MM.1S (cell line): Measurements from ENCODE around the gene ADAM15.

ENCODE experiments used
- DNase-seq: peaks from one replicate; pipeline ENCODE4 v3.0.0-alpha.2; 2015
- H2AFZ ChIP-seq: fragments of 300-600 bp; sonication (generic); 2 replicates; pipeline ENCODE4 v1.6.0; 2016; ENCODE audit warnings: antibody characterized with exemption, low read length
- H3F3A ChIP-seq: fragments of 300-600 bp; sonication (generic); 2 replicates; pipeline ENCODE4 v1.6.1; 2016; ENCODE audit warnings: mild to moderate bottlenecking, antibody characterized with exemption, low read length, moderate library complexity, mixed read lengths; ENCODE audit not compliant: insufficient read depth
- H3K27ac ChIP-seq: fragments of 300-600 bp; sonication (generic); 2 replicates; pipeline ENCODE4 v1.5.1; 2016; ENCODE audit warnings: mild to moderate bottlenecking, low read length
- H3K27me3 ChIP-seq: fragments of 300-600 bp; sonication (generic); replicated peaks from 2 replicates; pipeline ENCODE4 v1.6.0; 2016; ENCODE audit warnings: low read length; ENCODE audit not compliant: insufficient read depth
- H3K36me3 ChIP-seq: fragments of 300-600 bp; sonication (generic); replicated peaks from 2 replicates; pipeline ENCODE4 v1.6.1; 2016; ENCODE audit warnings: mild to moderate bottlenecking, low read length, mixed read lengths; ENCODE audit not compliant: insufficient read depth
- H3K4me1 ChIP-seq: fragments of 300-600 bp; sonication (generic); 2 replicates; pipeline ENCODE4 v1.6.1; 2016; ENCODE audit warnings: low read length, mixed read lengths
- H3K4me2 ChIP-seq: fragments of 300-600 bp; sonication (generic); 2 replicates; pipeline ENCODE4 v1.6.0; 2016; ENCODE audit warnings: low read depth, low read length
- H3K4me3 ChIP-seq: fragments of 300-600 bp; sonication (generic); 2 replicates; pipeline ENCODE4 v1.5.1; 2016; ENCODE audit warnings: low read length, mixed read lengths
- H3K79me2 ChIP-seq: fragments of 300-600 bp; sonication (generic); 2 replicates; pipeline ENCODE4 v1.6.1; 2016; ENCODE audit warnings: mixed run types, low read length, mixed read lengths
- H3K9ac ChIP-seq: fragments of 300-600 bp; sonication (generic); 2 replicates; pipeline ENCODE4 v1.6.1; 2016; ENCODE audit warnings: low read length, mixed read lengths
- H3K9me2 ChIP-seq: fragments of 300-600 bp; sonication (generic); replicated peaks from 2 replicates; pipeline ENCODE4 v1.6.1; 2016; ENCODE audit warnings: mild to moderate bottlenecking, low read length, mixed read lengths; ENCODE audit not compliant: insufficient read depth
- H3K9me3 ChIP-seq: fragments of 300-600 bp; sonication (generic); replicated peaks from 2 replicates; pipeline ENCODE4 v1.6.1; 2016; ENCODE audit warnings: mild to moderate bottlenecking, low read length, mixed read lengths; ENCODE audit not compliant: insufficient read depth
- H4K20me1 ChIP-seq: fragments of 300-600 bp; sonication (generic); 2 replicates; pipeline ENCODE4 v1.6.1; 2016; ENCODE audit warnings: mild to moderate bottlenecking, low read length, moderate library complexity, mixed read lengths; ENCODE audit not compliant: insufficient read depth
- EZH2 ChIP-seq: fragments of 300-600 bp; sonication (generic); optimal IDR thresholded peaks from 2 replicates; pipeline ENCODE3; 2017; ENCODE audit warnings: low read depth, mild to moderate bottlenecking, antibody characterized with exemption, low read length, mixed read lengths
- EZH2phosphoT487 ChIP-seq: fragments of 300-600 bp; sonication (generic); IDR thresholded peaks from 2 replicates; pipeline ENCODE4 v1.6.1; 2018; ENCODE audit warnings: antibody characterized with exemption, low read length
- TF ChIP-seq, protein P1 (sequence below): fragments of 300-600 bp; sonication (generic); IDR thresholded peaks from 2 replicates; pipeline ENCODE4 v1.5.1; 2016; ENCODE audit warnings: antibody characterized with exemption, low read length, mixed read lengths

The ADAM15 gene, protein sequence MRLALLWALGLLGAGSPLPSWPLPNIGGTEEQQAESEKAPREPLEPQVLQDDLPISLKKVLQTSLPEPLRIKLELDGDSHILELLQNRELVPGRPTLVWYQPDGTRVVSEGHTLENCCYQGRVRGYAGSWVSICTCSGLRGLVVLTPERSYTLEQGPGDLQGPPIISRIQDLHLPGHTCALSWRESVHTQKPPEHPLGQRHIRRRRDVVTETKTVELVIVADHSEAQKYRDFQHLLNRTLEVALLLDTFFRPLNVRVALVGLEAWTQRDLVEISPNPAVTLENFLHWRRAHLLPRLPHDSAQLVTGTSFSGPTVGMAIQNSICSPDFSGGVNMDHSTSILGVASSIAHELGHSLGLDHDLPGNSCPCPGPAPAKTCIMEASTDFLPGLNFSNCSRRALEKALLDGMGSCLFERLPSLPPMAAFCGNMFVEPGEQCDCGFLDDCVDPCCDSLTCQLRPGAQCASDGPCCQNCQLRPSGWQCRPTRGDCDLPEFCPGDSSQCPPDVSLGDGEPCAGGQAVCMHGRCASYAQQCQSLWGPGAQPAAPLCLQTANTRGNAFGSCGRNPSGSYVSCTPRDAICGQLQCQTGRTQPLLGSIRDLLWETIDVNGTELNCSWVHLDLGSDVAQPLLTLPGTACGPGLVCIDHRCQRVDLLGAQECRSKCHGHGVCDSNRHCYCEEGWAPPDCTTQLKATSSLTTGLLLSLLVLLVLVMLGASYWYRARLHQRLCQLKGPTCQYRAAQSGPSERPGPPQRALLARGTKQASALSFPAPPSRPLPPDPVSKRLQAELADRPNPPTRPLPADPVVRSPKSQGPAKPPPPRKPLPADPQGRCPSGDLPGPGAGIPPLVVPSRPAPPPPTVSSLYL

DNA sequence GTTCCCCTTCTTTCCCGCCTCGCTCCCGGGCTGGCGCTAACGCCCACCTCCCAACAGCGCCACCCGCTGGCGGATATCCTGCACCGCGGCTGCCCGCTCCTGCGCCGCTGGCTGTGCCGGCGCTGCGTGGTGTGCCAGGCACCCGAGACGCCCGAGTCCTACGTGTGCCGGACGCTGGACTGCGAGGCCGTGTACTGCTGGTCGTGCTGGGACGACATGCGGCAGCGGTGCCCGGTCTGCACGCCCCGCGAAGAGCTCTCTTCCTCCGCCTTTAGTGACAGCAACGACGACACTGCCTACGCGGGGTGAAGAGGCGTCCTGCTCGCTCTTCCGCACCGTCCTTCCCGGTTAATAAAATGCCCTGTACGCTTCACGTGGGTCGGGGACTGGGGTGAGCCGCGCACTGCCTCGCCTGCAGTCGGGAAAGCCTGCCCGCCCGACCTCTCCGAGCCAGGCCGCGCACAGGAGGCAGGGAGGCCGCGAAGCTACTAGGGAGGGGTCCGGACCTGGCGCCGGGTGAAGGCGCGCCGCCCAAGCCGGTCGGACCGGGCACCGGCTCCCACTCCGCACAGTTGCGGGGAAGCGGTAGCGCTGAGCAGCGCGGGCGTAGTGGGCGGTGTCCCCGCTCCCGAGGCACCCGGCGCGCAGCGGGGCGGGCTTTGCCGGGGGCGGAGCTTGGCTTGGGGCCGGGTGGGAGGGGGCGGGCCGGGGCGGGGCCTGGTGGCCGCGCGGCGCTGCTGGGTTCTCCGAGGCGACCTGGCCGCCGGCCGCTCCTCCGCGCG, at the start of gene ADAM15:
ADAM15 (plus strand) TSS at position 757 of the 782 bp plus-strand sequence. CDS start 71 bp downstream, outside the sequence.
- H3K4me2 ChIP-seq = peak within 1 kb of the TSS; percentile 99
- peak; percentile 92 for DNase-seq
- H4K20me1 ChIP-seq = no peaks in the 10 kb centered on the region
- H3K36me3 ChIP-seq = no peaks in the 10 kb centered on the region
- H3K9ac ChIP-seq = peak within 1 kb of the TSS; percentile 84
- H3K9me3 ChIP-seq = no peaks in the 10 kb centered on the region
- peak within 1 kb of the TSS; percentile 92 for H2AFZ ChIP-seq
- peaks cover 14% of the 10 kb centered on the region for H3F3A ChIP-seq
- H3K4me3 ChIP-seq = peak within 1 kb of the TSS; percentile 97
- no peaks in the 10 kb centered on the region for H3K9me2 ChIP-seq
- TF ChIP-seq, protein P1, sequence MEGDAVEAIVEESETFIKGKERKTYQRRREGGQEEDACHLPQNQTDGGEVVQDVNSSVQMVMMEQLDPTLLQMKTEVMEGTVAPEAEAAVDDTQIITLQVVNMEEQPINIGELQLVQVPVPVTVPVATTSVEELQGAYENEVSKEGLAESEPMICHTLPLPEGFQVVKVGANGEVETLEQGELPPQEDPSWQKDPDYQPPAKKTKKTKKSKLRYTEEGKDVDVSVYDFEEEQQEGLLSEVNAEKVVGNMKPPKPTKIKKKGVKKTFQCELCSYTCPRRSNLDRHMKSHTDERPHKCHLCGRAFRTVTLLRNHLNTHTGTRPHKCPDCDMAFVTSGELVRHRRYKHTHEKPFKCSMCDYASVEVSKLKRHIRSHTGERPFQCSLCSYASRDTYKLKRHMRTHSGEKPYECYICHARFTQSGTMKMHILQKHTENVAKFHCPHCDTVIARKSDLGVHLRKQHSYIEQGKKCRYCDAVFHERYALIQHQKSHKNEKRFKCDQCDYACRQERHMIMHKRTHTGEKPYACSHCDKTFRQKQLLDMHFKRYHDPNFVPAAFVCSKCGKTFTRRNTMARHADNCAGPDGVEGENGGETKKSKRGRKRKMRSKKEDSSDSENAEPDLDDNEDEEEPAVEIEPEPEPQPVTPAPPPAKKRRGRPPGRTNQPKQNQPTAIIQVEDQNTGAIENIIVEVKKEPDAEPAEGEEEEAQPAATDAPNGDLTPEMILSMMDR = peak; percentile 100
- TF ChIP-seq EZH2 (no peak), EZH2phosphoT487 (no peak)
- H3K27me3 ChIP-seq = no peaks in the 10 kb centered on the region
- H3K27ac ChIP-seq = peak within 1 kb of the TSS; percentile 55; the same call in 1 of the 2 replicates
- H3K4me1 ChIP-seq = peaks cover 16% of the 10 kb centered on the region
- peaks cover 30% of the 10 kb centered on the region for H3K79me2 ChIP-seq

DNA sequence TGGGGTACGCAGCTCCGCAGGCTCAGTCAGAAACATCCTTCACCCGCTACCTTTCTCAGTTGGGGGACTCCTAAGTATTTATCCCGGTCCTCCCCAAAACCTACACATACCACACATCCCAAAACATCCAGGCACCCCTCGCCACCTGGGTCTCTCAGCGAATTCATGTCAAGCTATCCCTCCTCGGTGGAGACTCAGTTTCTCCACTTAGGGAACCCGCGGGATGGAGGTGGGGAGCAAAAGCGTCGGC, 49.8 kb upstream of the ADAM15 start:
- Histone ChIP-seq H3K4me3 (peak overlapping the region; percentile 77), H3K27me3 (no peaks in the 10 kb centered on the region), H3K79me2 (peaks cover 38% of the 10 kb centered on the region), H3K4me1 (peaks cover 22% of the 10 kb centered on the region), H3K9me2 (no peaks in the 10 kb centered on the region), H3K9me3 (no peaks in the 10 kb centered on the region), H2AFZ (peak overlapping the region; percentile 78), H3K36me3 (no peaks in the 10 kb centered on the region), H3K4me2 (peak overlapping the region; percentile 90), H3K27ac (peak overlapping the region; percentile 95), H3K9ac (peak overlapping the region; percentile 93), H4K20me1 (no peaks in the 10 kb centered on the region), H3F3A (peaks cover 61% of the 10 kb centered on the region)
- TF ChIP-seq, protein P1 = no peak
- TF ChIP-seq EZH2phosphoT487 = no peak
- TF ChIP-seq EZH2 = no peak
- no peak for DNase-seq

DNA sequence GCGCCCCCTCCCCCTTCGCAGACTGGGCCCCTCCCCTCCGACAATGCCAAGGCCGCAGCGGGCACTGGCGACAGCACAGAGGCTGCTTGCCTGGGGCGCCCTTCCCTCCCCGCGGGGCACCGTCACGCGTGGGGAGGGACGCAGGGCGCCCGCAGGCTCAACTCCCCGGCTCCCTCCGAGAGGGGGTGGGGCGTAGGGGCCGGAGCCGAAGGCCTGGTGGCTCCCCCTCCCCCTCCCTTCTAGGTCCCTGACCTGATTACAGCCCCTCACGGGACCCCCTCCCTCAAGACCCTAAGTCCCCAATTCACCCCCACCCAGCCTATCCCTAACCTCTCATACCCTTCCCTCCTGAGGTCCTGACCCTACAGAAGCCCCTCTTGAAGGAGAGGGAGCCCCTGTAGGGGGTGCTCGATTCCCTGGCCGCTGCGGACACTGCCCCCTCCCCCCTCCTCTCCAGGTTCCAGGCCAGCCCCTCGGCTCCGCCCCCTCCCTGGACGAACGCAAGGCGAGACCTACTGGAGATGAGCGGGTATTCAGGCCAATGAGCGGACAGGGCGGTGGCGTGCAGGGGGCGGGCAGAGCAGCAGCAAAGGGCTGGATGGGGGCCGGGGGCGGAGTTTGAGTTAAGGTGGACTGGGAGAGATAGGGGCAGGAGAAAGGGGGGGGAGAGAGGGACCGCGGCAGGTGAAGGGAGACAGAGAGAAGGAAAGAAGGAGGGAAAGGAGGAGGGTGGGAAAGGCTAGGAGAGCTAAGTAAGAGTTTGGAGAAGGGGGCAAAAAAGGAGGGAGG, 49.2 kb upstream of the ADAM15 start:
- H3K4me3 ChIP-seq = peak overlapping the region; percentile 77
- DNase-seq = peak; percentile 100
- H3K4me2 ChIP-seq = peak overlapping the region; percentile 90
- H2AFZ ChIP-seq = peak overlapping the region; percentile 78
- H3K4me1 ChIP-seq = peaks cover 24% of the 10 kb centered on the region
- no peaks in the 10 kb centered on the region for H4K20me1 ChIP-seq
- H3K27me3 ChIP-seq = no peaks in the 10 kb centered on the region
- H3K36me3 ChIP-seq = no peaks in the 10 kb centered on the region
- TF ChIP-seq, protein P1 = peak; percentile 70
- TF ChIP-seq EZH2phosphoT487 = no peak
- peaks cover 43% of the 10 kb centered on the region for H3K79me2 ChIP-seq
- peak overlapping the region; percentile 95 for H3K27ac ChIP-seq
- H3F3A ChIP-seq = peaks cover 62% of the 10 kb centered on the region
- H3K9ac ChIP-seq = peak overlapping the region; percentile 93
- H3K9me2 ChIP-seq = no peaks in the 10 kb centered on the region
- no peaks in the 10 kb centered on the region for H3K9me3 ChIP-seq
